Measurements from ENCODE around the gene CDK10.

CDK10 gene

DNA sequence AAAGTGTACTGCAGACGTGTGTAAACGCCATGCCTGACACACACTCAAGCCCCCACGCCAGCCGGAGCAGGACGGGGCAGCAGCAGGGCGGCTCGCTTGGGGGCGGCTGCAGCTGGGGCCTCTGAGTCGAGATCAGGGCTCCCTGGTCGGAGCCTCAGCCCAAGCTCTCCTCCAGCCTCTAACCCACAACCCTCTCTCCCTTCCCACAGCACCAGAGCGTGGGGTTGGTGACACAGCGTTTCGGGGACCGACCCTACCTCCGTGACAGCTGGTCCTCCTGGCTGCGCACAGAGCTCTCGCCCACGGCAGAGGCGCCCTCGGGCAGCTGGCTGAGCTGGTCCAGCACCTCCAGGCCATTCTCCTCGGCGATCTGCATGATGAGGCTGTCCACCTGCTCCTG, 40.2 kb upstream of the CDK10 start:
- no peak for DNase-seq (ENCODE audit: low read depth, low spot score)
- no peak for TF ChIP-seq EZH2 (IDR thresholded peaks at IDR 0.05)
- no peak for TF ChIP-seq POLR2AphosphoS5 (IDR thresholded peaks at IDR 0.05; ENCODE audit: borderline replicate concordance, low read depth, low read length)
- no peak for TF ChIP-seq FOXP2 (optimal IDR thresholded peaks at IDR 0.05; ENCODE audit: control extremely low read depth, extremely low read length, insufficient read depth)

DNA sequence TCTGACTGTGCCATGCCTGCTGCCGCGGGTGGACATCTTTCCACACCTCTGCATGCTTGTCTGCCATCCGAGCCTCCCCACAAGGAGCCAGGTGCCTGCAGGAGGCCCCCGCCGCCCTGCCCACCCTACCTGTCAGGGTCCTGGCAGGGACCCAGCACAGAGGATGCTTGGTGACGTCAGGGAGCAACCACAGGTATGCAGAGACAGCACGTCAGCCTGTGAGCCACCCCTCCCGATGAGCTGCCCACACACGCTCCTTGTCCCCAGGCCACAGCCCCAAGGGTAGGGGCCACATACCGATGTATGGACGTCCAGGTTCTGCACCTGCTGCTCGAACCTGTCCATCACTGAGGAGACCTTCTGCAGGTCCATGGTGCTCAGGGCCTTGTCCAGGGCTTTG, 39.6 kb upstream of the CDK10 start:
- no peaks in the 10 kb centered on the region; the same call in 1 of the 2 replicates for H3K36me3 ChIP-seq (ENCODE audit: insufficient read depth, low read length)
- no peak for TF ChIP-seq POLR2AphosphoS5 (IDR thresholded peaks at IDR 0.05; ENCODE audit: borderline replicate concordance, low read depth, low read length)
- TF ChIP-seq FOXP2 (optimal IDR thresholded peaks at IDR 0.05; ENCODE audit: control extremely low read depth, extremely low read length, insufficient read depth) = no peak
- no peak for TF ChIP-seq EZH2 (IDR thresholded peaks at IDR 0.05)

More for the DNA sequence above, 40.2 kb upstream of the CDK10 start:
- H3K9ac ChIP-seq (ENCODE audit: insufficient read length) = no peak overlapping the region
- H3K36me3 ChIP-seq (ENCODE audit: insufficient read depth, low read length) = no peaks in the 10 kb centered on the region; the same call in 1 of the 2 replicates
- no peaks in the 10 kb centered on the region for H3K9me3 ChIP-seq (ENCODE audit: low read depth, low read length)
- no peak overlapping the region for H3K4me3 ChIP-seq
- H3K27ac ChIP-seq = no peak overlapping the region

DNA sequence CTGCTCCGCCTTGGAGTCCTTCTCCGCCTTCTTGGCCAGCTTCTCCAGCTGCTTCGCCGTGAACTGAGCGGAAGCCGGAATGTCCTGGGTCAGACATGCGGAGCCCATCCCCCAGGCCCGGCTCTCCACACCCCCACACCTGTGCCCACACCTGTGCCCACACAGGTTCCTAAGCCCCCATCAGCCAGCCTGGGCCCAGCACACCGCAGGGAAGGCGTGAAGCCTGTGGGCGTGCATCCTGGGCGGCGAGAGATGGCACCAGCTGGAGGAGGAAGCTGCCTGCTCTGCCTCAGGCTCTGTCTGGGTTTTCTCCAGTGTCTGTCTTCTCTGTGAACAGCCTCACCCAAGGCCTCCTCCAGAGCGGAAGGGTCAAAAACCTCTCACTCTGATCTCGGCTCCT, 34.9 kb upstream of the CDK10 start:
- DNase-seq (ENCODE audit: low read depth, low spot score) = no peak
- no peaks in the 10 kb centered on the region for H3K9me3 ChIP-seq (ENCODE audit: low read depth, low read length)
- TF ChIP-seq POLR2AphosphoS5 (IDR thresholded peaks at IDR 0.05; ENCODE audit: borderline replicate concordance, low read depth, low read length) = no peak
- no peak for TF ChIP-seq FOXP2 (optimal IDR thresholded peaks at IDR 0.05; ENCODE audit: control extremely low read depth, extremely low read length, insufficient read depth)
- no peak for TF ChIP-seq EZH2 (IDR thresholded peaks at IDR 0.05)
- H3K36me3 ChIP-seq (ENCODE audit: insufficient read depth, low read length) = no peaks in the 10 kb centered on the region; the same call in 1 of the 2 replicates
- H3K4me3 ChIP-seq = no peak overlapping the region
- no peak overlapping the region for H3K27ac ChIP-seq
- no peak overlapping the region for H3K9ac ChIP-seq (ENCODE audit: insufficient read length)

More for the DNA sequence above, 39.6 kb upstream of the CDK10 start:
- no peak for DNase-seq (ENCODE audit: low read depth, low spot score)
- Histone ChIP-seq H3K9me3 (ENCODE audit: low read depth, low read length) (no peaks in the 10 kb centered on the region), H3K4me3 (no peak overlapping the region), H3K9ac (ENCODE audit: insufficient read length) (no peak overlapping the region), H3K27ac (no peak overlapping the region)

DNA sequence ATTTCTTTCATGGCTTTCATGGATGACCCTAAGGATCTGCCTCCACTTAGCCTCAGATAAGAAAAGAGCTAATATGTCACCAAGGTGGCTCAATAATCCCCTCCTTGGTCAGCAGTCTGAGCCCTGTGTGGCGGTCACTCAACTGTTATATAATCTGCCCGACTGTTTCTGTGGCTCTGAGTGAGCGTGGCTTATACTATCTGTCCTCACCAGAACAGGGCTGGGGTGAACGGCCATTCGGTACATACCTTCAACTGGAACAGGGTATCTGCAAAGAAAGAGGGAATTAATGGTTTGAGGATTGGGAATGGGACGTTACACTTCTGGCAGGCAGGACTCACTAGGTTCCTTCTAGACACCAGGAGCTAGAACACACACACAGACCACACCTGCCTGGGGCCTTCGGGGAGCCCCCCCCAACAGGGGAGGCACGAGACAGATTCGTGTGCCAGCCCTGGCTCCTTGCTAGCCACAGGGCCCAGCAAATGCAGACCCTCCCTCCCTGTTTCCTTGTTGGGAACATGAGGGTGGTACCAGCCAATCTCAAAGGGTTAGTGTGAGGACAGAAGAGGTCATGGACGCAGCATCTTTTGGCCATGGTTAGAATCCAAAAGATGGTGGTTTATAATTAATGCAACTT, 32.7 kb upstream of the CDK10 start:
- TF ChIP-seq EZH2 (IDR thresholded peaks at IDR 0.05) (no peak), POLR2AphosphoS5 (IDR thresholded peaks at IDR 0.05; ENCODE audit: borderline replicate concordance, low read depth, low read length) (no peak), FOXP2 (optimal IDR thresholded peaks at IDR 0.05; ENCODE audit: control extremely low read depth, extremely low read length, insufficient read depth) (no peak)
- no peak overlapping the region for H3K9ac ChIP-seq (ENCODE audit: insufficient read length)
- H3K27ac ChIP-seq = no peak overlapping the region
- H3K9me3 ChIP-seq (ENCODE audit: low read depth, low read length) = no peaks in the 10 kb centered on the region
- no peak for DNase-seq (ENCODE audit: low read depth, low spot score)
- H3K36me3 ChIP-seq (ENCODE audit: insufficient read depth, low read length) = no peaks in the 10 kb centered on the region
- no peak overlapping the region for H3K4me3 ChIP-seq

DNA sequence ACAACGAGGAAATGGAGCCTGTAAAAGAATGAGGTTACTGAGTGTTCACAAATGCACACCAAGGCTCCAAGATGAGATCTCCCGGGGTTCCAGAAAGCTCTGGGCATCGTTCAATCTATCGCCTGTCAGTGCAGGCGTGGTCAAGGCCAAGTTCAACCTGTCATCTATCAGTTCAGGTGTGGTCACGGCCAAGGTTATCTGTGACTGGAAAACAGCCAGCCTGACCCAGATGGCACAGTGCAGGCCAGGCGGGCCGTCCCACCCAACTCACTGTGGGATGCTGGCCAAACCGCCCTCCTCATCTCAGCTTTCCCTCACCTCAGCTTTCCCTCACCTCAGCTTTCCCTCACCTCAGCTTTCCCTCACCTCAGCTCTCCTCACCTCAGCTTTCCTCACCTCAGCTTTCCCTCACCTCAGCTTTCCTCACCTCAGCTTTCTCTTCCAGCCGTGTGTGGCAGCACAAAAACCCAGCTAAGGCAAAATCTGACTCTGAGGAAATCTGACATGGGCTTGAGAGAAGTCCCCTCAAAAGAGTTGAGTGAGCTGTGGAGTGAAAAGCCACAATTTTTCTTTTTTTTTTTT, 31.3 kb upstream of the CDK10 start:
- no peak overlapping the region for H3K27ac ChIP-seq
- H3K9ac ChIP-seq (ENCODE audit: insufficient read length) = no peak overlapping the region

DNA sequence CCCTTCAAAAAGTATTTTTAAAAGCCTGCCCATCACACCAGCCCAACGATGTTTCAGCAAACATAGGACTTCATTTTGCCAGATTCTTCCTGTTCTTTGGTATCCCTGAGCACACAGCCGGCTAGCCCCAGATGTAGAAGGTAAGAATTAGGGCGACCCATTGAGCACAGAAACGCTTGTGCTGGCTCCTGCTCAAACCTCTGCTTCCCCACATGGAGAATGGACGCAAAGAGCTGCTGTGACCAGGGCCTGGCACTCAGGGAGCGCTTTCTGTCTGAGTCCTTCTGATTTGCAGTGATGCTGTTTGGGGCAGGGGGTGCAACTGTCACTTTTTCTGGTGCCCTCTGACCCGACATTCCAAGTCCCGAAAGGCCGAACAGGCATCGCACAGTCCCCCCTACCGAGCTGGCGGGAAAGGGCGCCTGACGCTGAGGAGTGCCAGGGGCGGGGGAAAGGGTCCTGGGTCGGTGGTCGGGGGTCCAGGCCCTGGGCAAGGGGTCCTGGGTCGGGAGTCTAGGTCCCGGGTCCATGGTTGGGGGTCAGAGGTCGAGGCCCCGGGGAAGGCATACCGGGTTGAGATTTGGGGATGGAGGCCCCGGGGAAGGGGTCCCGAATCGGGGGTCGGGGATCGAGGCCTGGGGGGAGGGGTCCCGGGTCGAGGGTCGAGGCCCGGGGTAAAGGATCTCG, 29.9 kb upstream of the CDK10 start:
- Histone ChIP-seq H3K9ac (ENCODE audit: insufficient read length) (peak overlapping the region; percentile 82), H3K36me3 (ENCODE audit: insufficient read depth, low read length) (peaks cover 7% of the 10 kb centered on the region; the same call in 1 of the 2 replicates), H3K27ac (no peak overlapping the region), H3K9me3 (ENCODE audit: low read depth, low read length) (no peaks in the 10 kb centered on the region), H3K4me3 (peak overlapping the region; percentile 83)
- no peak for DNase-seq (ENCODE audit: low read depth, low spot score)
- TF ChIP-seq FOXP2 (optimal IDR thresholded peaks at IDR 0.05; ENCODE audit: control extremely low read depth, extremely low read length, insufficient read depth) (no peak), EZH2 (IDR thresholded peaks at IDR 0.05) (no peak), POLR2AphosphoS5 (IDR thresholded peaks at IDR 0.05; ENCODE audit: borderline replicate concordance, low read depth, low read length) (no peak)

More for the DNA sequence above, 31.3 kb upstream of the CDK10 start:
- Histone ChIP-seq H3K36me3 (ENCODE audit: insufficient read depth, low read length) (no peaks in the 10 kb centered on the region; the same call in 1 of the 2 replicates), H3K9me3 (ENCODE audit: low read depth, low read length) (no peaks in the 10 kb centered on the region), H3K4me3 (no peak overlapping the region)
- TF ChIP-seq FOXP2 (optimal IDR thresholded peaks at IDR 0.05; ENCODE audit: control extremely low read depth, extremely low read length, insufficient read depth) = no peak
- no peak for TF ChIP-seq EZH2 (IDR thresholded peaks at IDR 0.05)
- no peak for TF ChIP-seq POLR2AphosphoS5 (IDR thresholded peaks at IDR 0.05; ENCODE audit: borderline replicate concordance, low read depth, low read length)
- DNase-seq (ENCODE audit: low read depth, low spot score) = no peak

DNA sequence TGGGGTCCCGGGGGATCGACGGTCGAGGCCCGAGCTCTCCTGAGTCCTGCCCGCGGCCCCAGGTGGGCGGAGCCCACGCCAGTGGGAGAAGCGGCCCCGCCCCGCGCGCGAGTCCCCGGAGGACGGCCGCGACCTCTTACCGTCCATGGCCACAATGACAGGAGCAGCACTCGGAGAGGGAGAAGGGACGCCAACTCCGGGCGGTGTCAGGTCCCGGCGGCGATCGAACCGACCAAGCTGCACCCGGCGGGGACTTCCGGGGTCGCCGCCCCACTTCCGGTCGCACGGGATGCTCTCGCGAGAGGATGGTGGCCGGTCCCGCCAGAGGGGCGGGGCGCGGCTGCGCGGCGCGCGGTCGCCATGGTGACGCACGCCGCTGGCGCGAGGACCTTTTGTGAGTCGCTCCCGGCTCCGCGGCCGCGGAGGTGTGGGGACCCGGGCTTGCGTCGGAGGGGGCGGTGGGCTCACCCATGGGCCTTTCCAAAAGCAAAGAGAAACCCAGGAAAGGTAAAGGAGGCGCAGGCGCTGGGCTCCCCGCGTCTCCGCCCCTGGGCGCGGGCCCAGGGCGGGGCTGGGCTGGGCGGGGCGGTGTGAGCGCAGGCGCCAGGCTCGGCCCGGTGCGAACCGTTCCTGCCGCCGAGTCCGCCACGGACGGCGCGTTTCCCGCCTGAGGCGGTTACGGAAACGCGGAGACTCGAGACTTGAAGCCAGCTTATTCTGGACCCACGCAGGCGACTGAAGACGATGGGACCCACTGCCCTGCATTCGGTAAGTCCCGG, 28.9 kb upstream of the CDK10 start, which contains the start of the genes CHMP1A and SPATA33:
Gene CHMP1A (minus strand): TSS at position 267 of the 779 bp plus-strand sequence. CDS start 120 bp downstream, at position 147.
Gene SPATA33 (plus strand): TSS at position 395 of the 779 bp plus-strand sequence. CDS start 76 bp downstream, at position 471.
- TF ChIP-seq FOXP2 (optimal IDR thresholded peaks at IDR 0.05; ENCODE audit: control extremely low read depth, extremely low read length, insufficient read depth) = no peak
- TF ChIP-seq EZH2 (IDR thresholded peaks at IDR 0.05) = no peak
- TF ChIP-seq POLR2AphosphoS5 (IDR thresholded peaks at IDR 0.05; ENCODE audit: borderline replicate concordance, low read depth, low read length) = peak; percentile 58; the same call in 1 of the 2 replicates
- no peak for DNase-seq (ENCODE audit: low read depth, low spot score)
- H3K9me3 ChIP-seq (ENCODE audit: low read depth, low read length) = no peaks in the 10 kb centered on the region
- H3K27ac ChIP-seq = no peak within 1 kb of the TSS
- peaks cover 7% of the 10 kb centered on the region; the same call in 1 of the 2 replicates for H3K36me3 ChIP-seq (ENCODE audit: insufficient read depth, low read length)
- H3K9ac ChIP-seq (ENCODE audit: insufficient read length) = peak within 1 kb of the TSS; percentile 89
- H3K4me3 ChIP-seq = peak within 1 kb of the TSS; percentile 83

Data from SK-N-MC (cell line).